ENCODE measurements around the gene ECSCR.

Gene ECSCR

GRCh38 chr5:139438707-139439012 is 23.9 kb downstream of the ECSCR start:
- DNase-seq (ENCODE audit: low read depth): no peak
- H3K4me3 ChIP-seq (ENCODE audit: low read length): peak overlapping the region; percentile 98
- no peak for TF ChIP-seq CTCF (conservative IDR thresholded peaks at IDR 0.05; ENCODE audit: low read length)

- DNase-seq (ENCODE audit: low read depth): no peak
- H3K4me3 ChIP-seq (ENCODE audit: low read length): no peak overlapping the region
- TF ChIP-seq CTCF (conservative IDR thresholded peaks at IDR 0.05; ENCODE audit: low read length): no peak
These were observed 26.9 kb downstream of the ECSCR start for GRCh38 chr5:139435676-139436075.

- no peak for TF ChIP-seq CTCF (conservative IDR thresholded peaks at IDR 0.05; ENCODE audit: low read length)
- no peak for DNase-seq (ENCODE audit: low read depth)
These were observed 30.8 kb downstream of the ECSCR start for GRCh38 chr5:139431706-139432105.

GRCh38 chr5:139430015-139430414 is 32.5 kb downstream of the ECSCR start:
- H3K4me3 ChIP-seq (ENCODE audit: low read length): no peak overlapping the region
- TF ChIP-seq CTCF (conservative IDR thresholded peaks at IDR 0.05; ENCODE audit: low read length): no peak
- no peak for DNase-seq (ENCODE audit: low read depth)

More at GRCh38 chr5:139431706-139432105, 30.8 kb downstream of the ECSCR start:
- H3K4me3 ChIP-seq (ENCODE audit: low read length): no peak overlapping the region

- TF ChIP-seq CTCF (conservative IDR thresholded peaks at IDR 0.05; ENCODE audit: low read length): no peak
- DNase-seq (ENCODE audit: low read depth): peak; percentile 85
- H3K4me3 ChIP-seq (ENCODE audit: low read length): no peak overlapping the region
These were observed 36.2 kb downstream of the ECSCR start for GRCh38 chr5:139426203-139426885.

GRCh38 chr5:139425497-139425896 is 37.0 kb downstream of the ECSCR start:
- TF ChIP-seq CTCF (conservative IDR thresholded peaks at IDR 0.05; ENCODE audit: low read length): no peak
- H3K4me3 ChIP-seq (ENCODE audit: low read length): no peak overlapping the region
- DNase-seq (ENCODE audit: low read depth): no peak

GRCh38 chr5:139422307-139422893 is 40.1 kb downstream of the ECSCR start:
- DNase-seq (ENCODE audit: low read depth): peak; percentile 76
- TF ChIP-seq CTCF (conservative IDR thresholded peaks at IDR 0.05; ENCODE audit: low read length): peak; percentile 98
- H3K4me3 ChIP-seq (ENCODE audit: low read length): no peak overlapping the region
